ENCODE measurements around the gene SPOUT1. TPM values are rescaled to one million over a fixed set of nuclear protein-coding genes. Genes with fewer than 3 reads are reported as not detected.
"Not testable (repeated sequence)": the region's sequence is repeated elsewhere in the genome, so short reads cannot be mapped to it uniquely, and the experiment has no call there.

Gene SPOUT1
- total RNA-seq, 1 donor from 2014 or later = 35.0 TPM

GRCh38 chr9:128818099-128818838, 11.3 kb downstream of the SPOUT1 start, which contains the start of gene ENDOG:
Gene ENDOG (plus strand): TSS chr9:128818500. CDS start chr9:128818685, 185 bp downstream.
- peak; percentile 99 for DNase-seq (ENCODE audit: low spot score)

- no peak for DNase-seq (ENCODE audit: low spot score)
These were observed 18.7 kb downstream of the SPOUT1 start for GRCh38 chr9:128810873-128811272.

- no peak for DNase-seq (ENCODE audit: low spot score)
These were observed 19.8 kb downstream of the SPOUT1 start for GRCh38 chr9:128809831-128810230.

GRCh38 chr9:128809036-128809599, 20.5 kb downstream of the SPOUT1 start:
- DNase-seq (ENCODE audit: low spot score) = no peak

GRCh38 chr9:128808543-128808942, 21.1 kb downstream of the SPOUT1 start:
- no peak for DNase-seq (ENCODE audit: low spot score)

GRCh38 chr9:128807827-128808226, 21.8 kb downstream of the SPOUT1 start:
- DNase-seq (ENCODE audit: low spot score) = no peak

GRCh38 chr9:128805661-128806060, 23.9 kb downstream of the SPOUT1 start:
- no peak for DNase-seq (ENCODE audit: low spot score)

DNA sequence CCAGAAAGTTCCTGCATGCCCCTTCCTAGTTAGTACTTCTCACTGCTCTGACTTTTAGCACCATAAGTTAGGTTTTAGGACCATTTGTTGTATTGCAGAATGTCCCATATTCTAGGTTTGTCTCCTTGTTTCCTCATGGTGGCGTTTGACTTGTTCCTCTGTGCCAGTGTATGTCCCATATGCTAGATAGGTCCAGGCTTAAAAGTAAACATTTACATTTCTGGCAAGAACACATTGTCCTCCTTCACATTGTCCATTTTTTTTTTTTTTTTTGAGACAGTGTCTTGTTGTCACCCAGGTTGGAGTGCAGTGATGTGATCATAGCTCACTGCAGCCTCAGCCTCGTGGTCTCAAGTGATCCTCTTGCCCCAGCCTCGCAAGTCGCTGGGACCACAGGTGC, 27.1 kb downstream of the SPOUT1 start:
- DNase-seq (ENCODE audit: low spot score) = no peak

- no peak for DNase-seq (ENCODE audit: low spot score)
These were observed 29.5 kb downstream of the SPOUT1 start for GRCh38 chr9:128800061-128800460.

- DNase-seq (ENCODE audit: low spot score) = no peak
These were observed 30.7 kb downstream of the SPOUT1 start for GRCh38 chr9:128798896-128799295.

DNA sequence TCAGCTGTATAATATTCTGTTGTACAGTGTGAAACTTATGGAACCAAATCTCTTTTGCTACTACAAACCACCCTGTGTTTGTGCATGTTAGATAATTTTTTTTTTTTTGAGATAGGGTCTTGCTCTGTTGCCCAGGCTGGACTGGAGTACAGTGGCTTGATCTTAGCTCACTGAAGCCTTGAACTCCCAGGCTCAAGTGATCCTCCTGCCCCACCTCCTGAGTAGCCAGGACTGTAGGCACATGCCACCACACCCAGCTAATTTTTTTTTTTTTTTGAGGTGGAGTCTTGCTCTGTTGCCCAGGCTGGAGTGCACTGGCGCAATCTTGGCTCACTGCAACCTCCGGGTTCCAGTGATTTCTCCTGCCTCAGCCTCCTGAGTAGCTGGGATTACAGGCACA, 34.6 kb downstream of the SPOUT1 start:
- not testable (repeated sequence) for DNase-seq (ENCODE audit: low spot score)

DNA sequence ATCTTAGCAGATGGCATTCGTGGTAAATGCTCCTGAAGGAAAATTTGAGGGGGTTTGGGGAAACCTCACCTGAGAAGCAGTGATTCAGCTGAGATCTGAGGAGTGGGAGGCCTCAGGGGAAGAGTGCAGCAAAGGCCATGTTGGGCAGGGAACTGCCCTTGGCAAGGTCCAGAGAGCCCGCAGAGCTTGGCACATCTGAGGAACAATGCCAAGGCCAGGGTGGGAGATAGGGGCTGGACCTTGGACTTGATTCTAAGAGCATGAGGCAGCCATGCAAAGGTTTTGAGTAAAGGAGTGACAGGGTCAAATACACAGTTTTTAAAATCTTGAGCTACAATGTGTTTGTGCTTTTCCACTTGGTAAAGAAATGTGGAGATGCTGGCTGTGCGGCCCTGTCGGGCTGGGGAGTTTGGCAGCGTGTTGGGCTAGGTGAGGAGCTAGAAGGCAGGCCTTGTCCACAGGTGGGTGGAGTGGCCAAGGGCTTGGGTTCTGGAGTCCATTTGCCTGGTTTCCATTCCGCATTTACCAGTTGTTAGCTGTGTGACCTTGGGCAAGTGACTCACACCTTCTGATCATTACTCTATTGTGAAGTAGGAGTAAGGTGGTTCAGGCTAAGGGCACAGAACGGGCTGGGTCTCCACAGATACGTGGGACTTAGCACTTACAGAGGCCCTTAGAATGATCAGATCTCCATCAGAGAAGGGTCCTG, 36.5 kb downstream of the SPOUT1 start:
- DNase-seq (ENCODE audit: low spot score) = no peak

- DNase-seq (ENCODE audit: low spot score) = no peak
These were observed 37.5 kb downstream of the SPOUT1 start for GRCh38 chr9:128792134-128792533.

DNA sequence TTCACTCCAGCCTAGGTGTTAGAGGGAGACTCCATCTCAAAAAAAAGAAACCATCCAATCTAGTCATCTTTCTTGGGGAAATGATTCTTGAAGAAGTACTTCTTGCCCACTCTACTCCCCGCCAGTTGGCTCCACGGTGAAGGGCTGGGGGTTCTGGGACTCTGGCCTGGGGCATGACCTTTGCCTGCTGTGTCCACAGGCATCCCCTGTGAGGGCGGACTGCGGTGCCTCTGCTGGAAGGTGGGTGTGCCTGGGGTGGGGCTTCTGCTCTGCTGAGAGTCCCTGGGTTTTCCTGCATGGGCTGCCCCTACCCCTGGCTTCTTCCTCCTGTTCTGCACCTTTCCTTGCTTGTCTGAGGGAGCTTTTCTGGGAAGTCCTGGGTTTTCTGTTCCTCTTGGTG, 39.1 kb downstream of the SPOUT1 start:
- no peak for DNase-seq (ENCODE audit: low spot score)

GRCh38 chr9:128788445-128788844, 41.1 kb downstream of the SPOUT1 start:
- DNase-seq (ENCODE audit: low spot score) = no peak

- DNase-seq (ENCODE audit: low spot score) = no peak
These were observed 41.9 kb downstream of the SPOUT1 start for GRCh38 chr9:128787659-128788058.

DNA sequence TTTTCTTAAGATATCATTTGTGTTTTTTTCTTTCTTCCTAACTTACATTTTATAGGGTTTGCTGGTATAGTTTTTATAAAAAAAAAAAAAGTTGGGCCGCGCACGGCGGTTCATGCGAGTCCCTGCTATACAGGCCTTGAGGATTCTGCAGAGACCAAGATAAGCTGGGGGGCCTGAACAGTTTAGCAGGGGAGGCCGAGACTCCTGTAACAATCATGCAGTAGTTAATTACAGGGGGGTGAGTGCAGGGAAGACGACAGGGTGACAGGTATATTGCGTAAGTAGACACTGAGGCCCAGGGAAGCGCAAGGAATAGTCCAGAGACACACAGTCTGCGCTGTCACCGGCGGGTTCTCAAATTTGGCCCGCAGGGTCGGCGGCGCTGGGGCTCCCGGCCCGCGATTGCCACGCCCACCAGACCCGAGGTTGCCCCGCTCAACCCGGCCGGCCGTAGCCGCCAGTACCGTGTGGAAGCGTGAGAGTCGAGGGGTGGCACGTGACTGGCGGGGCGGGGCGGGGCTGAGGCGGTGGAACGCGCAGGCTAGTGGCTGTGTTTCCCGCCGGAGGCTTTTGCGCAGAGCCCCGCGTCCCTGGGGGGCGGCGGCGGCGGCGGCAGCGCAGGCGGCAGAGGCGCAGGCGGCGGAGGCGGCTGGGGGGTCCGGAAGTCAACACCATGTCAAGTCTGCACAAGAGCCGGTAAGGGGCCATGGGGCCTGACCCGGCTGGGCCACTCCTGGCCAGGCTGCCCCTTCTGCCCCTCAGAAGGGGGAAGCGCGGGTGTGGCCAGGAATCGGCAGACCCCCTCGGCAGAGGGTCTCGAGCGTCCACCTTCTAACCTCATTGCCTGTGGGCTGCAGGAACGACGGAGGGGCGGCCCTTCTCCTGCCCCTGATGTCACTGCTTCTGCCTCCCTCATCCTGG, 42.7 kb downstream of the SPOUT1 start, which contains the start of gene TBC1D13:
Gene TBC1D13 (plus strand): TSS at position 573 of the 921 bp plus-strand sequence. CDS start 101 bp downstream, at position 674.
- peak; percentile 96 for DNase-seq (ENCODE audit: low spot score)

- no peak for DNase-seq (ENCODE audit: low spot score)
These were observed 44.2 kb downstream of the SPOUT1 start for GRCh38 chr9:128785427-128785826.

GRCh38 chr9:128782669-128783068, 46.9 kb downstream of the SPOUT1 start:
- DNase-seq (ENCODE audit: low spot score) = no peak

DNA sequence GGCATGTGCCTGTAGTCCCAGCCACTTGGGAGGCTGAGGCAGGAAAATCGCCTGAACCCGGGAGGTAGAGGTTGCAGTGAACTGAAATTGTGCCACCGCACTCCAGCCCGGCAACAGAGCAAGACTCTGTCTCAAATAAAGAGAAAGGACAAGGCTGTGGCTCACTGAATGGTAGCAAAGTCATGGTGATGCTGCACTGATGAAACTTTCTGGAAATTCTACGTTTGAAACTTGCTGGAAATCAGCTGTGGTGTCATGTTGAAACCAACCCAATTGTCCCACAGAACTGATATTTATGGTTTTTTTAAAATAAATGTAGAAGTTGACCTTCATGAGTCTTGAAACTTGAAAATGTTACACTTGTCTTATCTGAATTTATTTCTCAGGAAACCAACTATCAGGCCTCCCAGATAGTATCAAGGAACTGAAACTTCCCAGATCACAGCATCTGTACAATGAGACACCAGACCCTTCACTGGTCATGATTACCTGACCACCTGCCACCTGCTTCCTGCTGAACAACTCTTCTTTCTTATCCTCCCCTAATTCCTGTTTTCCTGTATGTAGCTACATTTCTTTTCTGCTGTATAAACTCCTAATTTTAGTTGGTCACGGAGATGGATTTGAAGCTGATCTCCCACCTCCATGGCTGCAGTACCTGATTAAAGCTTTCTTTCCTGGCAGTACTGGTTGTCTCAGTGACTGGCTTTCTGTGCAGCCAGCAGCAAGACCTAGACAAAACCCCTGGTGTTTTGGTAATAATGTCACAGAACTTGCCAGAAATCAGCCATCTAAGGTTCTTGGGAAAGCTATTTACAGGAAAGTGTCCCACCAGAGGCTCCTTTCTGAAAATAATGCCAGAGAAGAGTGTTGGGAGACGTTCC, 48.2 kb downstream of the SPOUT1 start:
- no peak for DNase-seq (ENCODE audit: low spot score)
